ENCODE results near the gene KLRB1. TPM values are rescaled to one million over a fixed set of nuclear protein-coding genes. Genes with fewer than 3 reads are reported as not detected.
"Not testable (repeated sequence)": the region's sequence is repeated elsewhere in the genome, so short reads cannot be mapped to it uniquely, and the experiment has no call there.

KLRB1 gene
- total RNA-seq, 1 donor from 2014 or later = 4.3 TPM

- Histone ChIP-seq H3K27ac (no peak overlapping the region), H3K27me3 (ENCODE audit: low read depth) (no peaks in the 10 kb centered on the region), H3K9me3 (no peaks in the 10 kb centered on the region), H3K4me3 (no peak overlapping the region), H3K36me3 (no peaks in the 10 kb centered on the region), H3K4me1 (no peaks in the 10 kb centered on the region)
- intact Hi-C loops (cut with DNase I) = no loop called here
- DNase-seq (no peak), ATAC-seq (no peak)
- TF ChIP-seq CTCF (IDR thresholded peaks at IDR 0.05) = no peak
Measured at GRCh38 chr12:9587987-9588600, 19.6 kb downstream of the KLRB1 start.

DNA sequence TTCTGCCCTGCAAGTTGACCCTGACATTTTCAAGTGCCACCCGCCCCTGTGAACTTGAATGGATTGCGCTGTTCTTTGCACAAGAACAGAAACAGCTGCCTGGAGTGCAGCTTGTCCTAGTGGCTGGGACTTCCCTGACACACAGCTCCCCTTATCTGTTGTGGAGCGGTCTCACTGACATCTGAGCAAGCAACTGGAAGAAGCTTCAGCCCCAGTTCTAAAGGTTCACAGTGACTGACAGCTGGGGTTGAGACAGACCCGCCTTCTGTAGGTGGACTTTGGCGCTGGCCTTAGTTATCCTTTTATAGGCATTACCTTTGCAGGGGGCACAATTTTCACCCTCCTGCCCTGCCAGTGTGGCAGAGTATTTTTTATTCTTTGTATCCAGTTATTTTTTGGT, 30.0 kb downstream of the KLRB1 start:
- H3K36me3 ChIP-seq; DNase-seq; H3K27ac ChIP-seq; intact Hi-C loops (cut with DNase I); H3K4me1 ChIP-seq; ATAC-seq; H3K9me3 ChIP-seq; H3K27me3 ChIP-seq (ENCODE audit: low read depth); H3K4me3 ChIP-seq: not testable (repeated sequence)

GRCh38 chr12:9567151-9567550, 40.6 kb downstream of the KLRB1 start:
- intact Hi-C loops (cut with DNase I); H3K36me3 ChIP-seq; H3K9me3 ChIP-seq; H3K27me3 ChIP-seq (ENCODE audit: low read depth); ATAC-seq; H3K4me1 ChIP-seq; H3K4me3 ChIP-seq; H3K27ac ChIP-seq; DNase-seq: not testable (repeated sequence)

GRCh38 chr12:9566113-9566512, 41.6 kb downstream of the KLRB1 start:
- intact Hi-C loops (cut with DNase I); H3K4me1 ChIP-seq; H3K27ac ChIP-seq; H3K27me3 ChIP-seq (ENCODE audit: low read depth); H3K4me3 ChIP-seq; H3K9me3 ChIP-seq; ATAC-seq; DNase-seq; H3K36me3 ChIP-seq: not testable (repeated sequence)

- H3K27ac ChIP-seq; H3K4me1 ChIP-seq; ATAC-seq; H3K4me3 ChIP-seq; intact Hi-C loops (cut with DNase I); H3K9me3 ChIP-seq; DNase-seq; H3K36me3 ChIP-seq; H3K27me3 ChIP-seq (ENCODE audit: low read depth): not testable (repeated sequence)
Measured at GRCh38 chr12:9564418-9564817, 43.3 kb downstream of the KLRB1 start.

DNA sequence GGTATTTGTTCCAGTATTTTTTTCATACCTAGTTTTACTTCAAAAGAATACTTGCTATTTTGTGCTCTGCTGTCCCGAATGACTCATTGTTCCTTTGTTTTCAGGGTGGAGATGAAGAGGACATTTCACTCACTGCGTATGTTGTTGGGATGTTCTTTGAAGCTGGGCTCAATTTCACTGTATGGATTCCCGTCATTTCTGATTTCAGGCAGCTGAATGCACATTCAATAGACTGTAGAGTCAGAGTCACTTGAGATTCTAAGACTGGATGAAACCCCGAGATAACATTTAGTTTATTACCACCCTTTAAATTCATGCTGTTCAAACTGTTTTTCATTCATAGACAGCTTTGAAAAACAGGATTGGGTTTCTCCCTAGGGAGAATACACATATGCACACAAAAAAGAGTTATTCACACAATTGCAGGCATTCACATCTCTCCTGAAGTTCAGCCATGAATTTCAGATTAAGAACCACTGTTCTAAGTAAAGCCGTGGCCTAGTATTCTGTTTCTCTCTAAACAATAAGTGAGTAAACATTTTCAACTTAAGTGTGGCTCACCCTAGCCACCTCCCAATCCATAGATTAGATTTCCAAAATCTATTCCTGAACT, 44.8 kb downstream of the KLRB1 start:
- intact Hi-C loops (cut with DNase I); H3K36me3 ChIP-seq; H3K9me3 ChIP-seq; H3K4me3 ChIP-seq; H3K4me1 ChIP-seq; ATAC-seq; H3K27ac ChIP-seq; DNase-seq; H3K27me3 ChIP-seq (ENCODE audit: low read depth): not testable (repeated sequence)

- H3K27ac ChIP-seq; H3K27me3 ChIP-seq (ENCODE audit: low read depth); ATAC-seq; H3K4me1 ChIP-seq; intact Hi-C loops (cut with DNase I); DNase-seq; H3K4me3 ChIP-seq; H3K9me3 ChIP-seq; H3K36me3 ChIP-seq: not testable (repeated sequence)
Measured at GRCh38 chr12:9545489-9545888, 62.2 kb downstream of the KLRB1 start.

Other genes with a start within 250 kb of the KLRB1 start
- 13.9 TPM for gene CLEC2D, start 61.8 kb upstream of the KLRB1 start, total RNA-seq
- gene CLECL1, start 125.2 kb upstream of the KLRB1 start, total RNA-seq = 1.7 TPM
- 11.4 TPM for gene CD69, start 153.0 kb upstream of the KLRB1 start, total RNA-seq
- gene KLRF1, start 219.6 kb upstream of the KLRB1 start, total RNA-seq = 4.1 TPM